ENCODE results near the gene TM9SF1.
A peak's percentile ranks its signal among the peaks of the same experiment; 100 is the strongest.

The TM9SF1 gene

DNA sequence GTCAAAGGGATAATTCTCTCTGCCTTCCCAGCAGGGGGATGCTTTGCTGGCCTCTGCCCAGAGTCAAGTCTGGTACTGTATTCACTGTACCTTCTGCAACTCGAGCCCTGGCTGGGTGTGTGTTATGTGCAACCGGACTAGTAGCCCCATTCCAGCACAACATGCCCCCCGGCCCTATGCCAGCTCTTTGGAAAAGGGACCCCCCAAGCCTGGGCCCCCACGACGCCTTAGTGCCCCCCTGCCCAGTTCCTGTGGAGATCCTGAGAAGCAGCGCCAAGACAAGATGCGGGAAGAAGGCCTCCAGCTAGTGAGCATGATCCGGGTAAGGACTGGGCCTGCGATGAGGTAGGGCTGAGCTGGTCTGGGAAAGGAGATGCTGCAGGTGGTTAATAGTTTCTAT lies 44.7 kb downstream of the TM9SF1 start:
- TF ChIP-seq, protein P1, sequence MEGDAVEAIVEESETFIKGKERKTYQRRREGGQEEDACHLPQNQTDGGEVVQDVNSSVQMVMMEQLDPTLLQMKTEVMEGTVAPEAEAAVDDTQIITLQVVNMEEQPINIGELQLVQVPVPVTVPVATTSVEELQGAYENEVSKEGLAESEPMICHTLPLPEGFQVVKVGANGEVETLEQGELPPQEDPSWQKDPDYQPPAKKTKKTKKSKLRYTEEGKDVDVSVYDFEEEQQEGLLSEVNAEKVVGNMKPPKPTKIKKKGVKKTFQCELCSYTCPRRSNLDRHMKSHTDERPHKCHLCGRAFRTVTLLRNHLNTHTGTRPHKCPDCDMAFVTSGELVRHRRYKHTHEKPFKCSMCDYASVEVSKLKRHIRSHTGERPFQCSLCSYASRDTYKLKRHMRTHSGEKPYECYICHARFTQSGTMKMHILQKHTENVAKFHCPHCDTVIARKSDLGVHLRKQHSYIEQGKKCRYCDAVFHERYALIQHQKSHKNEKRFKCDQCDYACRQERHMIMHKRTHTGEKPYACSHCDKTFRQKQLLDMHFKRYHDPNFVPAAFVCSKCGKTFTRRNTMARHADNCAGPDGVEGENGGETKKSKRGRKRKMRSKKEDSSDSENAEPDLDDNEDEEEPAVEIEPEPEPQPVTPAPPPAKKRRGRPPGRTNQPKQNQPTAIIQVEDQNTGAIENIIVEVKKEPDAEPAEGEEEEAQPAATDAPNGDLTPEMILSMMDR (IDR thresholded peaks at IDR 0.05; ENCODE audit: extremely low read depth, missing control alignments): no peak
- DNase-seq (ENCODE audit: low spot score): no peak

DNA sequence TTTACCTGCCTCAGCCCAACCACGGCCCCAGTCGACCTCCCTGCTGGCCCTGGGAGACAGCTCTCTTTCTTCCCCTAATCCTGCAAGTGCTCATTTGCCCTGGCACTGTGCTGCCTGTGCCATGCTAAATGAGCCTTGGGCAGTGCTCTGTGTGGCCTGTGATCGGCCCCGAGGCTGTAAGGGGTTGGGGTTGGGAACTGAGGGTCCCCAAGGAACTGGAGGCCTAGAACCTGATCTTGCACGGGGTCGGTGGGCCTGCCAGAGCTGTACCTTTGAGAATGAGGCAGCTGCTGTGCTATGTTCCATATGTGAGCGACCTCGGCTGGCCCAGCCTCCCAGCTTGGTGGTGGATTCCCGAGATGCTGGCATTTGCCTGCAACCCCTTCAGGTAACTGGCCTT lies 45.2 kb downstream of the TM9SF1 start:
- TF ChIP-seq, protein P1 (IDR thresholded peaks at IDR 0.05; ENCODE audit: extremely low read depth, missing control alignments): no peak
- no peak for DNase-seq (ENCODE audit: low spot score)

DNA sequence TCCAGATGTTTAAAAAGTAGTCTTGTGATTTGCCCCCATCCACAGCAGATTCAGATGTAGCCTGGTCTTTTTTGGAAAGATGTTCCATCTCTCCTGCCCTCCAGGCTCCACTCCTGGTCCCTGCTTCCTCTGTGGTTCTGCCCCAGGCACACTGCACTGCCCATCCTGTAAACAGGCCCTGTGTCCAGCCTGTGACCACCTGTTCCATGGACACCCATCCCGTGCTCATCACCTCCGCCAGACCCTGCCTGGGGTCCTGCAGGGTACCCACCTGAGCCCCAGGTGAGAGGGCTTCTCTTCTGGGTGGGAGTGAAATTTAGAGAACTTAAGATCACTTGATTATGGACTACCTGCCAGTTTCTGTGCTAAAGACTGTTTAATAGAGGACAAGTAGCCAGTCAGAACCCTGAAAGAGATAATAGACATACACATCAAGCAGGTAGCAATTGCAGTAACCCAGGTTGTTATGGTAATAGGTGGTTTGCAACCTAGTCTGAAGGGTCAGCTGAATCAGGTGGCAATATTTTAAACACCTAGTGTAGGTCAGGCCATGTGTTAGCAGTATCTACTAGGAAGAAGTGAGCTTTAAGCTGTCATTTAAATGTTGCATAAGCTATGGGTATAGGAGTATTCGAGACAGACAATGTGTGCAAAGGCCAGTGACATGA lies 45.8 kb downstream of the TM9SF1 start:
- TF ChIP-seq, protein P1 (IDR thresholded peaks at IDR 0.05; ENCODE audit: extremely low read depth, missing control alignments): no peak
- DNase-seq (ENCODE audit: low spot score): no peak

DNA sequence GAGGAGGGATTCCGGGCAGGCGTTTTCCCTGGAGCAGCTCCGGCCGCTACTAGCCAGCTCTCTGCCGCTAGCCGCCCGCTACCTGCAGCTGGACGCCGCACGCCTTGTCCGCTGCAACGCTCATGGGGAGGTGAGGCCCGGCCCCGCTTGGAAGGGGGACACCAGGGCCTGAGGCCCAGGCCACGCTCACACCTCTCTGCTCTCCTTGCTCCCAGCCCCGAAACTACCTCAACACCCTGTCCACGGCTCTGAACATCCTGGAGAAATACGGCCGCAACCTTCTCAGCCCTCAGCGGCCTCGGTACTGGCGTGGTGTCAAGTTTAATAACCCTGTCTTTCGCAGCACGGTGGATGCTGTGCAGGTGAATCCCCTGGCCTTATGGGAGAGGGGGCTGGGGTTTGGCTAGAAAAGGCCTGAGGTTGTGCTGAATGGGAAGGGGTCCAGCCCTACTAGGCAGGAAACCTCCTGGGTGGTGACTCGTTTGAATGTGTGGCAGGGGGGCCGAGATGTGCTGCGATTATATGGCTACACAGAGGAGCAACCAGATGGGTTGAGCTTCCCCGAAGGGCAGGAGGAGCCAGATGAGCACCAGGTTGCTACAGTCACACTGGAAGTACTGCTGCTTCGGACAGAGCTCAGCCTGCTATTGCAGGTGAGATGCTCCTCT lies 47.3 kb downstream of the TM9SF1 start:
- DNase-seq (ENCODE audit: low spot score): no peak

DNA sequence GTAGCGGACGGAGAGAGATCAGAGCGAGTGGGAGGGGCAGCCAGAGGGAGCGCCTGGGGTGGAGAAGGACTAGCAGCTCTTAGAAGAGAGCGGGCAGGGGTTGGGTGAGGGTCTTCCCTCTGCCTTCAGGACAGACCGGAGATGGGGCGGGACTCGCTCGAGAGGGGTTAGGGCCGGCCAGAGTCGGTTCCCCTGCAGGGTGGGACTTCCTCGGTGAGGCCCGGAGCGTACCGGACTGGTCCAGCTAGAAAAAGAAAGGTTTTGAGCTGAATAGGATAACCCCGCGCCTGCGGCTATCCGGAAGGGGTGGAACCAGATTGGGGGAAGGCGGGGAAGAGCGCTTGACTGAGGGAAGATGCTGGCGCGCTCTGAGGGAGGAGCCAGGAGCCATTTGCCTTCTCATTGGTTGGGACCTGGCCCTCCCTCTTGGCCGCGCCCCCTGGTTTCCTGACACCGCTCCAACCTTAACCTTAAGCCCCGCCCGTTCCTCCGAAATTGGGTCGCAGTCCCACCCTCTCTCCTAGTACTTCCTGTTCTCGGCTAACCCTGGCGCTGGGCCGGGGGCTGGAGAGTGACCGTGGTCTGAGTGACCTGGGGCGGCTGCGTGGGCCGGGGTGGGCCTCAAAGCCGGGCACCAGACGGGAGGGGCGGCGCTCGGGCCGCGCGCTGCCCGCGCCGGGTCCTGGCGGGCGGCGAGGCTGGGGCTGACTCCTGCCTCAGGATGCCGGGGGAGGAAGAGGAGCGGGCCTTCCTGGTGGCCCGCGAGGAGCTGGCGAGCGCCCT lies 48.1 kb downstream of the TM9SF1 start, which contains the start of gene RNF31:
TSS of gene RNF31 (plus strand) at position 521 of the 783 bp plus-strand sequence. CDS start at position 722, 201 bp downstream.
- DNase-seq (ENCODE audit: low spot score): peak; percentile 98
- TF ChIP-seq, protein P1 (IDR thresholded peaks at IDR 0.05; ENCODE audit: extremely low read depth, missing control alignments): no peak

More for the DNA sequence above, 47.3 kb downstream of the TM9SF1 start:
- TF ChIP-seq, protein P1 (IDR thresholded peaks at IDR 0.05; ENCODE audit: extremely low read depth, missing control alignments): no peak

DNA sequence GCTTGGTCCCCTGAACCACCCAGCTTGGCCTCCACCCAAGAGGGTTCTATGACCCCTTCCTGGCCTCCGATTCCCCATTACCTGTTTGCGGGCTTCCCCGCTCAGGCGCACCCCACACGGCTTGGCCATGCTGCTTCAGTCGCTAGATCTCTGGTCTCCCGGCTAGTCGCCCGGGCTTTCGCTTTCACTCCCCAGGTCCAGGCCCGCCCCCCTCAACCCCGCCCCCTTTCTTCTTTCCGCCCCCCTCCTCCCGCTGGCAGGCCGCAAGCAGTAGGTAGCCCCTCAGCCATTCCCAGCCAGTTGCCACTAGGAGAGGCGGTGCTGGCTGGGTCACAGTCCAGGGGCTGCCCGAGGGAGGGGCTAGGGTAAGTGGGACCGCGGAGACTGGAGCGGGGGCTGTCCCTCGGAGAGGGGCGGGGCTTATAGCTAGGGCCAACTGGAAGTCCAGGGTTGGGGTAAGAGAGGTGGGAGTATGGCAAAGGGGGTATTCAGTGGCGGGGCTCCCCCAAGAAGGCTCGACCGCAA lies 48.7 kb downstream of the TM9SF1 start, which contains the start of gene PSME2:
TSS of gene PSME2 (minus strand) at position 158 of the 525 bp plus-strand sequence. CDS start at position 129, 29 bp downstream.
- TF ChIP-seq, protein P1 (IDR thresholded peaks at IDR 0.05; ENCODE audit: extremely low read depth, missing control alignments): no peak
- peak; percentile 97 for DNase-seq (ENCODE audit: low spot score)

Measured in GM20000 (cell line).